Fibroblast of peridontal ligament (primary cell): ENCODE results near the gene TMEM263.

Experiments used
- DNase-seq: peaks from one replicate; pipeline ENCODE4 v3.0.0-alpha.2; 2010; ENCODE audit errors: extremely low read depth

TMEM263 gene

DNA sequence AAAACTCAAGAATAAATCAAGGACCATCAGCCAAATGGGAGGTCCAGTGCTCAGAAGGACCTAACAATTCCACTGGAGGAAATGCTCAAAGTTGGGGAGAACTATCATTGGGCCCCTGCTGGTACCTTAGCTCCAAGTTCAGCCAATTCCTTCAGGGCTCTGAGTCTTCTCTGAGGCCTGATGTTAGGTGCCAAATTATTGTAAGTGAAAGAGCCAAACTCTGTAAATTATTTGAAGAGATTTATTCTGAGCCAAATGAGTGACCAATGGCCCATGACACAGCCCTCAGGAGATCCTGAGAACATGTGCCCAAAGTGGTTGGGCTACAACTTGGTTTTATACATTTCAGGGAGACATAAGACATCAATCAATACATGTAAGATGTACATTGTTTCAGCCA, 8.2 kb upstream of the TMEM263 start:
- no peak for DNase-seq

DNA sequence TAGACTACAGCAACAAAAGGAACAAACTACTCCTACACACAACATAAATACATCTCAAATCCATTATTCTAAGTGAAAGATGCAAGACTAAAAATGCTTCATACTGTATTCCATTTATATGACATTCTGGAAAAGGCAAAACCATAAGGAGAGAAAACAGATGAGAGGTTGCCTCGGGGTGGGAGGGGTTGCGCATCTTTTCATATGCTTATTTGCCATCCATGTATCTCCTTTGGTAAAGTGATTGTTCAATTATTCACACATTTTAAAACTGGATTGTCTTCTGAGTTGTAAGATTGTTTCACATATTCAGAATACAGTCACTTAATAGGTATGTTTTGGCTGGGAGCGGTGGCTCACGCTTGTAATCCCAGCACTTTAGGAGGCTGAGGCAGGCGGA, 5.1 kb upstream of the TMEM263 start:
- DNase-seq = no peak

DNA sequence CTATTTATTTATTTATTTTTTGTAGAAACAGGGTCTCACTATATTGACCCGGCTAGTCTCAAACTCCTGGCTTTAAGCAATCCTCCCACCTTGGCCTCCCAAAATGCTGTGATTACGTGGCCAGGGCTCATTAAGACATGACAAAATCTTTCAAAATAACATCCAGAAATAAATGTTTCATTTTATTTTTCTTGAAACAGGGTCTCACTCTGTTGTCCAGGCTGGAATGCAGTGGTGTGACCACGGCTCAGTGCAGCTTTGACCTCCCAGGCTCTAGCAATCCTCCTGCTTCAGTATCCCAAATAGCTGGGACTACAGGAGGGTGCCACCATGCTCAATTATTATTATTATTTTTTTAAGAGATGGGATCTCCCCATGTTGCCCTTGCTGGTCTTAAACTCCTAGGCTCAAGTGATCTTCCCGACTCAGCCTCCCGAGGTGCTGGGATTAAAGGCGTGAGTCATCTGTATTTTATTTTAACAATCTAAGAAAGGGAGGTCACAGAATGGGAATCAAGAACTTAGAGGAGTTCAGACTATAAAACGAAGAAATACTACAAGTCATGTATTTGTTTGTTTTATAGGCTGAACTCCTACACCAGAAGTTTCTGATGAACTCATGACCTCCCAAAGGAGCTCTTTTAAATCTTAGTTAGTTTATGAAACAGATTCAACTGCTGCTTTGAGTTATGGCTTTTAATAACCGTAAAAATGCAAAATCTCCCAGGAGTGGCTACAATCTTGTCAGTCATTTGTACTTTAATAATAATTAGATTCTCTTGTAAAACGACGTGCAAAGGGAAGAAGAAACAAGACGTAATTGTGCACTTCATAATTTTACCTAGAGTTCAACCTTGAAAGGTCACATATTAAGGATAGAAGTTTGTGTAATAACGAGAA, 2.1 kb upstream of the TMEM263 start:
- peak; percentile 25 for DNase-seq

DNA sequence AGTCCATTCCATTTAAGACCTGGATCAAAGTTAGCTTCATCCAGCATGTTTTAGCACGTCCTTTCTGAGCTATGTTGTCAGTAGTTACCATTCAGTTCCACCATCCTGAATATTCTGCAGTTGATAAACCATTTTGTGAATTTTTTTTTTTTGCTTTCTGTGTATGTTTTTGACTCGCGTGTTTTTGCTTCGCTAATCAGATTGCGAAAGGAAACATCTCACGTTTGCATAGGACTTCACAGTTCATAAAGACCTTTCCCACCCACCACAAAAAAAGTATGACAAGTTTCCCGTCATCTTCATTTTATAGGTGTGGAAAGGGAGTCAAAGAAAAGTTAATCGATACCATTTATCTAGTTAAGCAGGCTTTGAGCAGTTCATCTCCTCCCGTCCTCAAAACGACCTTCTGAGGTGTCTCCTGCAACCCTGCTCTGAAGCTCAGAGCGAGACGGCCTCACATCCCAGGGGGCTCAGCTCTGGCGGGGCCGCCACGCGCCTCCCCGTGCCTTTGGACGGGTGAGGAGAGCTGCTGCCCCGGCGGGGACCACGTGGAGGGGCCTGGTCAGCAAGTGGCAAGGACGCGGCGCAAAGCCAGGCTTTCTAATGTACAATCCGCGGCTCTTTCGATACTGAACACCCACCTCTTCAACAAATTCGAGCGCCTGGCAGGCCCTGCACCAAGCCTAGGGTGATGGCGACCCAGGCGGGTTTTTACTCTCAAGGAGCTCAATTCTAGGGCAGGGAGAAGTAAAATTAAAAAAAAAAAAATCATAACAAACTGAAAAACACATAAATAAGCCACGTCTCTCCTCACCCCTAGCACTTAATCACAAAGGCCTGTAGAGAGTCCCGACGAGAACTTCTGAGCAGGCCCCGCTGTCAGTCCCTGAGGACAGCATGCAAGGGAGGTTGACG, 988 bp upstream of the TMEM263 start:
- DNase-seq = no peak

GRCh38 chr12:106956048-106956578, 406 bp downstream of the TMEM263 start:
- peak; percentile 65 for DNase-seq

GRCh38 chr12:106957583-106957982, 1.9 kb downstream of the TMEM263 start:
- DNase-seq = peak; percentile 37

DNA sequence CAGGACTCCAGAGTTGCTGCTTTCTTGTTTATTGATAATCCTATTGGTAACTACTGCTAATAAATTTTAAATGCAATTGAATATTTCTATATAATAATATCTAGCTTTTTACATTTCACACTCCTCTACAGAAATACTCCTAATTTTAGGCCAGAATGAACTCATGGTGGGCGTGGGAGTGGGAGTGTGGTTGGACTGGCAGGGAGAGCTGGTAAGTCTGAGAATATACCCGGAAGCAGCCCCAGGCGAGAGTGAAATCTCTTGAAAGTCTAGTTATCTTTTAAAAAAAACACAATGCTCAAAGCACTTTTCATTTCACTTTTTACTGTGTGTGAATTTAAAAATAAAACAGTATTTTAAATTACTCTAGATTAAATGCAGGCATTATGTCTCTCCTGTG, 4.7 kb downstream of the TMEM263 start:
- DNase-seq = no peak

GRCh38 chr12:106962286-106962685, 6.6 kb downstream of the TMEM263 start:
- no peak for DNase-seq

DNA sequence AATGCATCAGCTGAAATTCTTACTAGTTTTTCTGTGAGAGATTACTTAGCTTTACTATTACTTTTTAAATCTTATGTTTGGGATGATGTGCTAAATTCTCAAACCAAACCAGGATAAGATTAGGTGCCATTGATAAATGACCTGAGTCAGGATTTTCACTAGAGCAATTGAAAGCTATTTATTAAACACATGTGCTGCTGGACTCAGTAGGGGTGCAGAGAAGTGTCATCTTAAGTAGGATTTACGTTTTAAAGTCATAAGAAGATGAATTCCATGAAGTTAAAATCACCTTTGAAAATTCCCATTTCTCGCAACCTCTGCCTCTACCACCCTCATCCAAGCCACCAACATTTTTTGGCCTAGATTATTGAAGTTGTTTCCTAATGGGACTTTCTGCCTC, 8.8 kb downstream of the TMEM263 start:
- DNase-seq = no peak

- DNase-seq = no peak
Measured at GRCh38 chr12:106971065-106971464, 15.4 kb downstream of the TMEM263 start.

DNA sequence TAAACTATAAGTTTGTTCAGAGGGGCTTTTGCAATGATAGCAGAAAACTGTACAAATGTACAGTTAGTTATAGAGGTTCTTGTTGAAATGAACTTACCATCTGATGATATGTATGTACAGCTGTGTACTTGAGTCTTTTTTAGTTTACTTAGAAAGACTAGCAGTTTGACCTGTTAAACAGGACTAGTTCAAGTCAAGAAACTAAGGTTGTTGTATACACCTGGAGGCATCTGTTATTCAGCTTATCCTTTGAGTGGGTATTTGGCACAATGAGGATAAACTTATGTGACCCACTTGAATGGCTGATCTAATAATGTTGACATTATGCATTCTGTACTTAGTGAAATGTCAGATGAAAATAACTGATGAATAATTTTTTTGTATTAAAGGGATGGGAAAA, 17.8 kb downstream of the TMEM263 start:
- no peak for DNase-seq

DNA sequence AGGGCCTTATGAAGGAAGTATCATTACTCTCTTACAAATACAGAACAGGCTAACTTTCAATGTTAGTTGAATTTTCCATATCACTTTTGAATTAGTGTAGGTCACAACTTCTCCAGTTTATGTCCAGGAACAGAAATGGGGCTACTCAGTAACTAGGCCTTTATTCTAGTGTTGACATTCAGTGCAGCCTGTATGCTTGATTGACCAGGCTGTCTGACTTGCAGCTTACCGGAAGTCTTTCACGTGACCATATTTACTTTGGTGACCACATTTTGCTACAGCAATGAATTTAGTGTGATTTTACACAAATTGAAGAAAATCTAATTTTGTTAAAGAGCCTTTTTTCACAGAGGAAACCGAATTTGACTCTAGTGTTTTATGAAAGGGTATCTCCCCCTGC, 18.8 kb downstream of the TMEM263 start:
- DNase-seq = no peak

- no peak for DNase-seq
Measured at GRCh38 chr12:106975098-106975497, 19.4 kb downstream of the TMEM263 start.

DNA sequence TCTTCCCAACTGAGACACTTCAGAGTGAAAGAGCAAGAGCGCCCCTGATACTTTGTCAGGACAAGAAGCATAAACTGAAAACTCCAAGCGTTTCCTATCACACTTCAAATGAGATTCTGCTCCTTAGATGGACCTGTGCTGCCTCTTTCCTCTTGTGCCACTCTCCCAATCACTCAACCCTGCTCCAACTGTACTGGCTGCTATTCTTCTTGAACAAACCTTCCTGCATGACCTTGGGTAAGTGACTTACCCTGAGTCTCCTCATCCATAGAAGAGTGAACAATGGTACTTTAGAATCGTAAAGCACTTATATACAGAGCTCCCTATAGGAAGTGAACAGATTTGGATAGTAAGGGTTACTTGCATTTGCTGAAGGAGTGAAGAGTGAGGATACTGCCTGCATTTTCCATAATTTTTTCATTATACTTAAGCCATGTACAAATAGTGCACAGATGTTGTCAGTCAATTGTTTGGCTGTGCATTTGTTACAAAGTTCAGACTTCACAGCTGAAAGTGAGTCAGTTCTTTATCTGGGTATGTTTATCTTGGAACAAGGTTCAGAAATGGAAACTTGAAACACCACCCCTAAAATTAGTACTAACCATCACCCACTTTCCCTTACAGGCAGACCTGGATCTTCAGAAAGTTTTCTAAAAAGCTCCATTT, 20.4 kb downstream of the TMEM263 start:
- peak; percentile 82 for DNase-seq

DNA sequence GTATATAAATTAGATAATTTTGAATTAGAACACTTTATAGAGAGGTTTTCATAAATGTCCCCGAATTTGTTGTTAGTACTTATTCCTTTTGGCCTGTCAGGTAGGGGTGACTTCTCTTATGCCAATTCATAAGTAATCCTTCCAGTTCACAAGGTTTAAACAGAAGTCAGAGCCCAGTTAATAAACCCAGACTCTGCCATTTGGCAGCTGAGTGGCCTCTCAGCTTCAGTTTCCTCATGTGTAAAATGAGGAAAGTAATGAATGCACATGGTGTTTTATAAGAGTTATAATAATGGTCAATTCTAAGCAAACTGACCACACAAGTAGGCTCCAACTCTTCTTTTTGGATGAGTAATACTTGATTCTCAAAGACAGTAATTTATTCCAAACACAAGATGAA, 21.0 kb downstream of the TMEM263 start:
- peak; percentile 34 for DNase-seq

DNA sequence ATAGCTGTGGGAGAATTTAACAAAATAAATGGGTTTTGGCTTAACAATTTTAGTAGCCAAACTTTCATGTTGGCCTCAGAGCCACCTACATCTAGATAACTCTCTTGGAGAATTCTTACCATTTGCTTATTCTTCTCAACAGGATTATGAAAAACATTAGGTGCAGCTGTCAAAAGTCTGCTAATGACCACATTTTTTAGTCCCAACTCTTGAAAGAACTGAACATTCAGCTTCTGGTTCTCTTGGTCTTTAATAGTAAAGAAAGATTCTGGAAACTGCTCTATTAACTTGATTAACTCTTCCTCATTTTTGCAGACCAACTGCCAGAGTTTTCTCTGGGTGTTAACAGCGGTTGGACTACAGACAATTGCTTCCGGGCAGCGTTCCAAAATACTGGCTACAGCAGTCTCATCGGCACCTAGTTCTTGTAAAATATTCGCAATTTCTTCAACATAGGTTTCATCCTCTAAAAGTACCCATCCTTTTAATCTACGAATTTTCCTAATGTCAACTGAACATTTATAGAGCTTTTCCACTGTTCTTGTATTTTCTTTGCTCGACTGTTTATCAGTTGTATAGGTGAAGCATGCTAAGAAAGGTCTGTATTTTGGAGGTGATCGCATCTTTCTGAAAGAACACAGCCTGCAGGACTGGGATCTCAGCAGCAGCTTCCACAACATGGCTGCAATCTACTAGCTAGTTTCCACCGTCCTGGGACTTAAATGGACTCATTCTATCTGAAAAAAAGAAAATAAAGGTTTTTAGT, 22.5 kb downstream of the TMEM263 start:
- no peak for DNase-seq

GRCh38 chr12:106980944-106981343, 25.2 kb downstream of the TMEM263 start:
- DNase-seq = no peak

GRCh38 chr12:106981788-106982187, 26.1 kb downstream of the TMEM263 start:
- peak; percentile 66 for DNase-seq

GRCh38 chr12:106982229-106982628, 26.5 kb downstream of the TMEM263 start:
- no peak for DNase-seq

DNA sequence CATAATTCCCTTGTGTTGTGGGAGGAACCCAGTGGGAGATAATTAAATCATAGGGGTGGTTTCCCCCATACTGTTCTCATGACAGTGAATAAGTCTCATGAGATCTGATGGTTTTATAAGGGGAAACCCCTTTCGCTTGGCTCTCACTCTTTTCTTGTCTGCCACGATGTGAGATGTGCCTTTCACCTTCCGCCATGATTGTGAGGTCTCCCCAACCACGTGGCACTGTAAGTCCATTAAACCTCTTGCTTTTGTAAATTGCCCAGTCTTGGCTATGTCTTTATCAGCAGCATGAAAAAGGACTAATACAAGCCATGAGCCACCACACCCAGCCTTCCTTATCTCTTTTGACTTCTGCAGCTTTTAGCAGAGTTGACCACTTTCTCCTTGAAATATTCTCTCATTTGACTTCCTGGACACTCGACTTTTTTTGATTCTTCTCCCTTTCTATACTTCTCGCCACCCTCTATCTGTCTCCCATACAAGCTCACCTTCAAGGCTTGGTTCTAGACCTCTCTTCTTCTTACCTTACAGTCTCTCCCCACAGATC, 29.0 kb downstream of the TMEM263 start:
- DNase-seq = no peak

GRCh38 chr12:106985479-106985878, 29.8 kb downstream of the TMEM263 start:
- DNase-seq = no peak
